Osteoblast (primary cell): ENCODE data around the gene SEH1L. TPM values are rescaled to one million over a fixed set of nuclear protein-coding genes. Genes with fewer than 3 reads are reported as not detected.

ENCODE experiments used
- DNase-seq: peaks from one replicate; pipeline ENCODE4 v3.0.0; 2011; ENCODE audit warnings: low spot score, mixed read lengths; ENCODE audit not compliant: insufficient read length; ENCODE audit errors: missing footprints
- H2AFZ ChIP-seq: 2 replicates; pipeline ENCODE4 v1.6.0; 2011; ENCODE audit warnings: mild to moderate bottlenecking, low read length
- H3K27ac ChIP-seq: 2 replicates; pipeline ENCODE4 v1.5.1; 2011; ENCODE audit warnings: mild to moderate bottlenecking, low read depth, low read length, moderate library complexity
- H3K27me3 ChIP-seq: 2 replicates; pipeline ENCODE4 v1.6.0; 2012; ENCODE audit warnings: mild to moderate bottlenecking, control low read depth, inconsistent platforms, low read length, moderate library complexity; ENCODE audit not compliant: insufficient read depth
- H3K36me3 ChIP-seq: 2 replicates; pipeline ENCODE4 v1.5.1; 2011; ENCODE audit warnings: mild to moderate bottlenecking, low read length, control low read depth, moderate library complexity; ENCODE audit not compliant: insufficient read depth
- H3K4me1 ChIP-seq: 2 replicates; pipeline ENCODE4 v1.5.1; 2011; ENCODE audit warnings: mild to moderate bottlenecking, low read length, control low read depth, moderate library complexity; ENCODE audit not compliant: insufficient read depth
- H3K4me2 ChIP-seq: 2 replicates; pipeline ENCODE4 v1.6.0; 2011; ENCODE audit warnings: mild to moderate bottlenecking, low read length; ENCODE audit not compliant: insufficient read depth
- H3K4me3 ChIP-seq: fragments of 200-600 bp; sonication (generic); 3 replicates; pipeline ENCODE4 v1.5.1; 2012; ENCODE audit warnings: mild to moderate bottlenecking, low read length, inconsistent platforms; ENCODE audit not compliant: insufficient read depth
- H3K79me2 ChIP-seq: 2 replicates; pipeline ENCODE4 v1.6.0; 2012; ENCODE audit warnings: mild to moderate bottlenecking, low read length, control low read depth, inconsistent platforms; ENCODE audit not compliant: insufficient read depth
- H3K9me3 ChIP-seq: 2 replicates; pipeline ENCODE4 v1.5.1; 2011; ENCODE audit warnings: low read depth, low read length, control low read depth
- H4K20me1 ChIP-seq: 2 replicates; pipeline ENCODE4 v1.6.0; 2012; ENCODE audit warnings: mild to moderate bottlenecking, low read length, control low read depth; ENCODE audit not compliant: insufficient read depth
- CTCF ChIP-seq: IDR thresholded peaks from 2 replicates; pipeline ENCODE4 v1.5.1; 2011; ENCODE audit warnings: mild to moderate bottlenecking, low read depth, low read length, moderate library complexity; ENCODE audit errors: extremely low read depth
- total RNA-seq: library from RNA; depleted of rRNA; stranded (reverse); fragments of >200 nt; gene quantifications from 2 replicates; pipeline ENCODE4 v1.2.3, GENCODE V29; 2012

Gene SEH1L
- total RNA-seq, 1 donor = 51.0 TPM

- H3K27ac ChIP-seq = no peak overlapping the region
- DNase-seq = no peak
- no peaks in the 10 kb centered on the region for H3K27me3 ChIP-seq
- peaks cover 26% of the 10 kb centered on the region for H3K4me1 ChIP-seq
- no peak overlapping the region for H3K4me3 ChIP-seq
- H2AFZ ChIP-seq = no peak overlapping the region
- TF ChIP-seq CTCF = no peak
- no peaks in the 10 kb centered on the region for H3K36me3 ChIP-seq
- no peaks in the 10 kb centered on the region for H4K20me1 ChIP-seq
- no peak overlapping the region for H3K4me2 ChIP-seq
- peaks cover 2% of the 10 kb centered on the region for H3K79me2 ChIP-seq
- H3K9me3 ChIP-seq = no peaks in the 10 kb centered on the region
These were observed 4.6 kb upstream of the SEH1L start for GRCh38 chr18:12943215-12943614.

GRCh38 chr18:12944709-12945108 is 3.1 kb upstream of the SEH1L start:
- peak overlapping the region; percentile 35 for H3K4me3 ChIP-seq
- peak overlapping the region; percentile 69 for H3K4me2 ChIP-seq
- peaks cover 26% of the 10 kb centered on the region for H3K4me1 ChIP-seq
- peak; percentile 73 for DNase-seq
- H3K79me2 ChIP-seq = peaks cover 13% of the 10 kb centered on the region
- H3K27ac ChIP-seq = peak overlapping the region; percentile 58
- H3K36me3 ChIP-seq = no peaks in the 10 kb centered on the region
- TF ChIP-seq CTCF = no peak
- no peaks in the 10 kb centered on the region for H3K27me3 ChIP-seq
- H4K20me1 ChIP-seq = no peaks in the 10 kb centered on the region
- H2AFZ ChIP-seq = peak overlapping the region; percentile 71
- H3K9me3 ChIP-seq = no peaks in the 10 kb centered on the region

DNA sequence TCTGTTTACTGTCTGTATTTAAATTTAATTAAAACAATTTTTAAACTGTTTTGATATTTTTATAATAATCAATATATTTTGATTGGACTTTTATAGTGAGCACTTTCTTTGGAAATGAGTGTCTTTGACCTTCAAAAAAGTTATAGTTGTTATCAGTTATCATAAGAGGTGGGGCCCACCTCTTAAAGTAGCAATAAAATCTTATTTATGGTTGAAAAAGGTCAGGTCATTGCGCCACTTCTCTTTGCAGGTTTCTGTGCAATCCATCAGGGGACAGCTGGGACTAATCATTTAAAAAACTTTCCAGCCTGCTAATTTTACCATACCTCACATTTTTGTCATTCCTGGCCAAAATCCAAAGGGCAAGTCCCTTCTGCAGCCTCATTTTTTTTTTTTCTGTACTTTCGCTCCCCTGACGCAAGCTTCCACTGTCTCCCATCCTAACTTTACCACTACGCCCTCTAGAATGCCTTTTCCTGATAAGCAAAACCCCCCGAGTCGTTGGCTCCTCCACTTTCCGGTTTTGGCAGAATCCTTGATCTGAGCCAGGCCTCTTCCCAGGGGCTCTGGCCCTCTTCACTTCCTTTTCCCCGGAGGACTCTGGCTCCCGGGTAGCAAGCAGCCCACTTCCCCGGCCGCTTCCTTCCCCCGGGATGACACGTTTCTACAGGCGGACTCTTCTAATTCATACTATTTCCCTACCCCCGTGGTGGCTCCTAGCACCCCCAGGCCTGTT is 1.1 kb upstream of the SEH1L start:
- H2AFZ ChIP-seq = peak overlapping the region; percentile 91
- peak; percentile 6 for TF ChIP-seq CTCF
- H3K79me2 ChIP-seq = peaks cover 33% of the 10 kb centered on the region
- peak overlapping the region; percentile 99 for H3K4me2 ChIP-seq
- no peaks in the 10 kb centered on the region for H3K36me3 ChIP-seq
- no peaks in the 10 kb centered on the region for H3K9me3 ChIP-seq
- H3K27me3 ChIP-seq = no peaks in the 10 kb centered on the region
- DNase-seq = peak; percentile 83
- H4K20me1 ChIP-seq = no peaks in the 10 kb centered on the region
- peak overlapping the region; percentile 99 for H3K27ac ChIP-seq
- H3K4me1 ChIP-seq = peaks cover 26% of the 10 kb centered on the region
- peak overlapping the region; percentile 99 for H3K4me3 ChIP-seq

DNA sequence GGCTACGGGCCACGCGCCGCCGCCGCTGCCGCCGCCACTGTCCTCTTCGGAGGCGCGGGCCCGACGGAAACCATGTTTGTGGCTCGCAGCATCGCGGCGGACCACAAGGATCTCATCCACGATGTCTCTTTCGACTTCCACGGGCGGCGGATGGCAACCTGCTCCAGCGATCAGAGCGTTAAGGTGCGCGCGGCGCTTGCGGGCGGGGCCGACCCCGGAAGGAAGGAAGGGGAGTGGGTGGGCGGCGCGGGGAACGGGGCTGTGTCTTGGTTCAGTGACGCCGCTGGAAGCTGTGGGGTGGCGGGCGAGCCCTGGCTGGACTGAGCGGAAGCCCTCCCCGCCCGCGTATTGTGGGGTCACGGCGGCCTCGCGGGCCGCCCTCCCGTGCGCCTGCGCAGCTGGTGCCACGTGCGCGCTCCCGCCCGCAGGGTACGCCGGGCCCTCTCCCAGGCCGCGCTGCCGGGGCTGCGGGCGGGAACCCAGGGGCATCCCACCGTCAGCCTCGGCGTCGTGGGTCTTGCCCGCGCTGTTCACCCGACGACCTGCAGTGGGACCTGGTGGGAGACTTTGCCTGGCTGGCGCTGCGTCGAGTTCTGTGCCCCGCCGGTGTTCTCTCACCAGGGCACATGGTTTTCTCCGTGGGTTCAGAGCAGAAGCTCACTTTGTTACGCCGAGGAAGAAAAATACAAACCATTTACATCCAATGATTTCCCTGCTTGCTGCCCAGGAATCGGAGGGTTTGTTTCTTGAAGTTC is 416 bp downstream of the SEH1L start:
- peak; percentile 97 for DNase-seq
- no peaks in the 10 kb centered on the region for H3K9me3 ChIP-seq
- no peak for TF ChIP-seq CTCF
- H3K4me3 ChIP-seq = peak overlapping the region; percentile 89
- H3K4me1 ChIP-seq = peaks cover 26% of the 10 kb centered on the region
- peak overlapping the region; percentile 77 for H2AFZ ChIP-seq
- peak overlapping the region; percentile 83 for H3K4me2 ChIP-seq
- peaks cover 43% of the 10 kb centered on the region for H3K79me2 ChIP-seq
- peak overlapping the region; percentile 81 for H3K27ac ChIP-seq
- H3K36me3 ChIP-seq = peaks cover 3% of the 10 kb centered on the region
- H4K20me1 ChIP-seq = no peaks in the 10 kb centered on the region
- H3K27me3 ChIP-seq = no peaks in the 10 kb centered on the region
